ENCODE results near the gene TPCN1.

The TPCN1 gene

DNA sequence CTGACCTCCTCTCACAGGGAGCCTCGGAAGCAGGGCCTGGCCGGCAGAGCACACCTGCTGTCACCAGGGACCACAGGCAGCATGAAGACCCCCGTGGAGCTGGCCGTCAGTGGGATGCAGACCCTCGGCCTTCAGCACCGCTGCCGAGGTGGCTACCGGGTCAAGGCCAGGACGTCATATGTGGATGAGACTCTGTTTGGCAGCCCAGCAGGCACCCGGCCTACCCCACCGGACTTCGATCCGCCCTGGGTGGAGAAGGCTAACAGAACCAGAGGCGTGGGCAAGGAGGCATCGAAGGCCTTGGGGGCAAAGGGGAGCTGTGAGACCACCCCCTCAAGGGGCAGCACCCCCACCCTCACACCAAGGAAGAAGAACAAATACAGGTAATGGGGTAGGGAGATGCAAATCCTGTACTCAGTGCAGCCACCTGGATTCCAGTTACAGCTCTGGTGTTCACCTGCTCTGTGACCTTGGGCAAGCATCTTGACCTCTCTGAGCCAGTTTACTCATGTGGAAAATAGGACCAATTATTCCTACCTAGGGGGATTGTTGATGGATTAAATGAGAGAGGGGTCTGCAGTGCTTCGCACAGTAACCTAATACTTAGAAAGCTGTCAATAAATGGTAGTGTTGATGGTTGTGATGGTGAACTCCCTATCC, 34.5 kb upstream of the TPCN1 start:
- peaks cover 31% of the 10 kb centered on the region for H3K4me1 Mint-ChIP-seq
- no peak for ATAC-seq

DNA sequence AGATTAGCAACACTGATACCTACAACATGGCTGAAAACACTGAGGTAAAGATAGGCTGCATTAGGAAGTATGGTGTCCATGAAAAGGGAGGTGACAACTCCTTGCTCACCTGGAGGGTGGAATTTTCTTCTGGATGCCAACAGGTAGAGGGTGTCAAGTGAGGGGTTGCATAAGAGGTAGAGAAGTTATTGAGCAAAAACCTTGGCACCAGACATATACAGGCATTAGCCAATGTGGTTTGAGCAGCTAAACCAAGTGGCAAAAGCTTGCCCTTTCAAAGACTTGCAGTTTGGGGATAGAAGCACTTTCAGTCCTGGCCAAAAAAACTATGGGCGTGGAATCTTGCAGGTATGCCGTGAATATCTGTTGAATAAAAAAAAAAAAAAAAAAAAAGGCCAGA, 31.9 kb upstream of the TPCN1 start:
- H3K4me1 Mint-ChIP-seq = peaks cover 22% of the 10 kb centered on the region
- no peak overlapping the region for H3K27ac Mint-ChIP-seq
- ATAC-seq (no peak), DNase-seq (no peak)
- no peaks in the 10 kb centered on the region for H3K9me3 Mint-ChIP-seq
- H3K27me3 Mint-ChIP-seq = no peaks in the 10 kb centered on the region
- H3K4me3 Mint-ChIP-seq = no peak overlapping the region

More for the DNA sequence above, 34.5 kb upstream of the TPCN1 start:
- DNase-seq = no peak
- Mint-ChIP-seq H3K4me3 (peak overlapping the region; percentile 94 to 96), H3K27ac (peak overlapping the region; percentile 90 to 99), H3K27me3 (no peaks in the 10 kb centered on the region), H3K9me3 (no peaks in the 10 kb centered on the region)

DNA sequence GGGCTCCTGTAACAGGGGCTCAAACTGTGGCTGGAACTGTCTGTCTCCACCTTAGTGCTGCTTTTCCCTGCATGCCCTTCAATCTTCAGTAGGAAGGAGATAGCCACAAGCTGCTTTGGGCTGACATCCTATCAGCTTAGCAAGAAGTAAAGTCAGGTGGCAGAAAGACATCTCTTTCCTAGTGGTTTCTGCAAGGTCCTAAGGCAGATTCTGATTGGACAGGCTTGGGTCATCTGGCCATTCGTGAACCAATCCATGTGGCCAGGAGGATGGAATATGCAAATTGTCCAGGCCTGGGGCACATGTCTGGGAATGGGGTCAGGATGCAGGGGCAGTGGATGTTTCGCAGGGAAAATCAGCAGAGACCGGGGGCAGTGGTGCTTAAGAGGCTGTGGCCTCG, 30.5 kb upstream of the TPCN1 start:
- H3K4me3 Mint-ChIP-seq = no peak overlapping the region
- ATAC-seq (no peak), DNase-seq (no peak)
- H3K9me3 Mint-ChIP-seq = no peaks in the 10 kb centered on the region
- no peak overlapping the region for H3K27ac Mint-ChIP-seq
- H3K27me3 Mint-ChIP-seq = no peaks in the 10 kb centered on the region
- peaks cover 22% of the 10 kb centered on the region for H3K4me1 Mint-ChIP-seq

DNA sequence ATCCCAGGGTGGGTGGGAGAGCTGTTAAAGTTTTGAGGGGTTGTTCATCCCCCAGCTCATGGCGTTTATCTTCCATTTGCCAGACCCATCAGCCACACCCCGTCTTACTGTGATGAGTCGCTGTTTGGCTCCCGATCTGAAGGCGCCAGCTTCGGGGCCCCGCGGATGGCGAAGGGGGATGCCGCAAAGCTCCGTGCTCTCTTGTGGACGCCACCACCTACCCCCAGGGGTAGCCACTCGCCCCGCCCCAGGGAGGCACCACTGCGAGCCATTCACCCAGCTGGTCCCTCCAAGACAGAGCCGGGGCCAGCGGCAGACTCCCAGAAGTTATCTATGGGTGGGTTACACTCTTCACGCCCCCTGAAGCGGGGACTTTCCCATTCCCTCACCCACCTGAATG, 30.0 kb upstream of the TPCN1 start:
- Mint-ChIP-seq H3K4me3 (no peak overlapping the region), H3K4me1 (peaks cover 20% of the 10 kb centered on the region), H3K27me3 (no peaks in the 10 kb centered on the region), H3K27ac (no peak overlapping the region), H3K9me3 (no peaks in the 10 kb centered on the region)
- no peak for DNase-seq
- no peak for ATAC-seq

DNA sequence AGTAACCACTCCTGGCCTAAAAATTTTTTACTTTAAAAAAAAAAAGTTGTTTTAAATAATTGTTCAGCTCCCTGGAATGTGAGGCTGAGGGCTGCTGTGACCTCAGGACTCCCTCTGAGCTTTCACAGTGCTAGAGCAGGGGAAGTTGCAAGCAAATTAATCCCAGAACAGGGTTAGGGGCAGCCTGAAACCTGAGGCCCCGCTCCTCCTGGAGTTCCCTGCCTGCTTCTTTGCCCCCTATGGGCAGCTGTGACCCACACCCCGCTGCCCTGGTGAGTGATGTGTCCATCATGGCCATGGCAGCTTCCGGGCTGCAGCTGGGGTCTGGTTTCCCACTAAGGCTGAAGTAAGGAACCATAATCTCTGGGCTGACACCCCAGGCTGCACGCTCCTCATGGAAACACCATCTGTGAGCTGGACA, 26.3 kb upstream of the TPCN1 start:
- ATAC-seq (no peak), DNase-seq (no peak)
- Mint-ChIP-seq H3K4me1 (peaks cover 17% of the 10 kb centered on the region), H3K27me3 (no peaks in the 10 kb centered on the region), H3K9me3 (no peaks in the 10 kb centered on the region), H3K4me3 (no peak overlapping the region), H3K27ac (no peak overlapping the region)

DNA sequence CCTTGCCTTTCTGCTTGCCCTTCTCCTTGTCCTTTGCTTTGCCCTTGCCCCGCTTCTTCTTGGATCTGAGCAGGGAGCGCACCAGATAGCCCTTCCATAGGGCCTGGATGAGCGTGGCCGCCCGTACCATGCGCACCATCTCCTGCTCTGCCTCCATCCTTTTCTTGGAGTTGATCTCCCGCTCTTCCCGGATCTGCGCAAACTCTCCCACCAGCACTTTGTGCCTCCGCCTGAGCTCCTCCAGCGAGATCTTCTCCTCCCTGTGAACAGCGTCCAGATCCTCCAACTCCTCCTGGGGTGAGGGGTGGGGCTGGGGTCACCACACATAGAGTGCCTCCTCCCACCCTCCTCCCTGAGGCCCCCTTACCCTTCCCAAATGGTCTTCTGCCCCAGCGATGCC, 25.7 kb upstream of the TPCN1 start:
- Mint-ChIP-seq H3K4me3 (no peak overlapping the region), H3K27ac (peak overlapping the region in 1 of 2 donors; percentile 14), H3K4me1 (peaks cover 17% of the 10 kb centered on the region), H3K27me3 (no peaks in the 10 kb centered on the region), H3K9me3 (no peaks in the 10 kb centered on the region)
- ATAC-seq (no peak), DNase-seq (no peak)

DNA sequence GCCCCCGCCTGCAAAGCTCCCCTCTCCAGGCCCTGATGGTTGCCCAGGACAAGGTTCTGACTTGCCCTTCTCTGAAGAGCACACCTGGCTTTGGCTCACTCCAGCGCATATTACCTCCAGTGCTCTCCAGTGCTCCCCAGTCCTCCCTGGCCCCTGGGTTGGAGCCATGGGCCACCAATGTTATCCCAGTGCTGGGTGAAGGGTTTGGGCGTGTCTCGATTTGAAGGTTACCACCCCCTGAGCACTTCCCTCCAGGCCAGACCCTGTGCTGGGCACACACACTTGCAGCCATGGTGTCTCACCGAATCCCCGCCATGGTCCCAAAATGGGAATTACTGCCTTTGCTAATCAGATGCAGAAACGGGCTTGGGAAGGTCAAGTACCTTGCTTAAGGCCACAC, 24.7 kb upstream of the TPCN1 start:
- DNase-seq (no peak), ATAC-seq (no peak)
- no peak overlapping the region for H3K27ac Mint-ChIP-seq
- no peak overlapping the region for H3K4me3 Mint-ChIP-seq
- no peaks in the 10 kb centered on the region for H3K9me3 Mint-ChIP-seq
- peaks cover 22% of the 10 kb centered on the region for H3K4me1 Mint-ChIP-seq
- H3K27me3 Mint-ChIP-seq = no peaks in the 10 kb centered on the region

DNA sequence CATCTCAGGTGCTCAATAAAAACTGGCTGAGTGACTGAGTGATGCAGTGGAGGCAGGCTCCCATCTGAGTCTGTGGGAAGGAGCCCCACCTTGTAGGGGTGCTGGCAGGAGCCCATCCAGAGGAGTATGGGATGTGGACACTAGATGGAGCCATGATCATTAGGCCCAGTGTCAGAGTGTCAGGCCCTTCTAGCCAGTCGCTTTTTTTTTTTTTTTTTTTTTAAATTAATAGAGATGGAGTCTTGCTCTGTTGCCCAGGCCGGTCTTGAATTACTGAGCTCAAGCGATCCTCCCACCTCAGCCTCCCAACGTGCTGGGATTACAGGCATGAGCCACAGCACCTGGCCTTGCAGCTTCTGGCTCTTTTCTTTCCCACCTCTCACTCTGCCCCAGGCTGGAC, 24.3 kb upstream of the TPCN1 start:
- DNase-seq (peak; percentile 67 to 76), ATAC-seq (peak; percentile 99)
- Mint-ChIP-seq H3K9me3 (no peaks in the 10 kb centered on the region), H3K4me3 (no peak overlapping the region), H3K27me3 (no peaks in the 10 kb centered on the region), H3K4me1 (peaks cover 22% of the 10 kb centered on the region), H3K27ac (no peak overlapping the region)

DNA sequence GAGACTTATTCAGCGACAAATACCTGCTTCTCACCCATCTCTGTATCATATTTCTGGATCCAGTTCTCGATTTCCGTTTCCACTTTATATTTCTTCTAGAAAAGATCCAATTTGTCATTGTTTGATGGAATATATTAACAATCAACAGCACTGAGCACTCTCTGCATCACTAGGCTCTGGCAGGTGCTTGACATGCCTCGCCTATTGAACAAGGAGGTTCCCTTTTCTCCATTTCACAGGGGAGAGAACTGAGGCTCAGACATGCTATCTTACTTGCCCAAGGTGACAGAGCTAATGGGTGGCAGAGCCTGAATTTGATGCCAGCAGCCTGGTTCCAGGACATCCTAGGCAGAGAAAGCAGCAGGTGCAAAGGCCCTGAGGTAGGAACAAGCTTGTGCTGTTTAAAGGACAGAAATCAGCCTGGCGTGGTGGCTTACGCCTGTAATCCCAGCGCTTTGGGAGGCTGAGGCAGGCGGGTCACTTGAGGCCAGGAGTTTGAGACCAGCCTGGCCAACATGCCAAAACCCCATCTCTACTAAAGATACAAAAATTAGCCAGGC, 23.7 kb upstream of the TPCN1 start:
- Mint-ChIP-seq H3K9me3 (no peaks in the 10 kb centered on the region), H3K27ac (no peak overlapping the region), H3K27me3 (no peaks in the 10 kb centered on the region), H3K4me3 (no peak overlapping the region), H3K4me1 (peaks cover 22% of the 10 kb centered on the region)
- ATAC-seq (no peak), DNase-seq (no peak)

DNA sequence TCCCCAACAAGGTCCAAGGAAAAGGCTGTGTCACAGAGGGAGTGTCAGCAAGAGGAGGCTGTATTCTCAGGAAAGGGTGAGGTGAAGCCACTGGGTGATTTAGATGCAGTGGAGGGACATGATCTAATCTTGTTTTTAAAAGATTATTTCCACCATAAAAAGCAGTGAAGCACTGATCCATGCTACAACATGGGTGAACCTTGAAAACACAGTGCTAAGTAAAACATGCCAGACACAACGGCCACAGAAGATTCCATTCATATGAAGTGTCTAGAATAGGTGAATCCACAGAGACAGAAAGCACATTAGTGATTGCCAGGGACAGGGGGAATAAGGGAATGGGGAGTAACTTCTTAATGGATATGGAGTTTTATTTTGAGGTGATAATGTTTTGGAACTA, 23.0 kb upstream of the TPCN1 start:
- no peaks in the 10 kb centered on the region for H3K9me3 Mint-ChIP-seq
- peak overlapping the region in 1 of 2 donors; percentile 34 for H3K27ac Mint-ChIP-seq
- ATAC-seq (no peak), DNase-seq (no peak)
- no peak overlapping the region for H3K4me3 Mint-ChIP-seq
- H3K27me3 Mint-ChIP-seq = no peaks in the 10 kb centered on the region
- H3K4me1 Mint-ChIP-seq = peaks cover 22% of the 10 kb centered on the region

DNA sequence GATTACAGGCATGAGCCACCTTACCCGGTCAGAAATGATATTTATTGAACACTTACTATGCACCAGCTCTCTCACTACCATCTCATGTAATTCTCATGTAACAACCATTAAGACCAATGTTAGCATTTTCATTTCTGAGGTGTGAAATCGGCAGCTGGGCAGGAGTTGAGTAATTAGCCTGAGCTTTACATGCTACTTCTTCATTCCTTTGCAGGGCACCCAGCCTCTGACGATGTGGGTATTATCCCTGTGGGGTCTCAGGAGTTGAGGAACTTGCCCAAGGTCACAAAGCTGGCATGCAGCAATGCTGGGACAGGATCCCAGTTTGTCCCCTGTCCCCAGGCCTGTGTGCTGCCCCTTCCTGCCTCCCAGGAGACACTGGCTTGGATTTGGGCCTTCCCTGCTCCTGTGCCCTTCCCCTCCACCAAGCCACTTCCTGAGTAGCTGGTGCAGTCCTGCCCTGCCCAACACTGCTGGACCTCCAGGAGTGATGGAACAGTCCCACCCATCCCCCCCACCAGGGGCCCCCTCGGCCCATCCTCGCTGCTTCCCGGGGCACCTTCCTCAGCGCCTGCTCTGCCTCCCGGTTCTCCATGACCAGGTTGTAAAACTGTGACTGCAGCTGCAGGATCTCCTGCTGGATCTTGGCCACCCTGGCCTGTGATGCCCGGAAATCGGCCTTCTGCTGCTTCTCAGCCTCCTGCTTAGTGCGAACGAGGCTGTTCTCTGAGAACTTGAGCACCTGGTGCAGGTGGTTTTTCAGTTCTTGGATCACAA, 21.1 kb upstream of the TPCN1 start:
- H3K9me3 Mint-ChIP-seq = no peaks in the 10 kb centered on the region
- DNase-seq (no peak), ATAC-seq (no peak)
- no peak overlapping the region for H3K4me3 Mint-ChIP-seq
- H3K4me1 Mint-ChIP-seq = peaks cover 24% of the 10 kb centered on the region
- no peaks in the 10 kb centered on the region for H3K27me3 Mint-ChIP-seq
- no peak overlapping the region for H3K27ac Mint-ChIP-seq

DNA sequence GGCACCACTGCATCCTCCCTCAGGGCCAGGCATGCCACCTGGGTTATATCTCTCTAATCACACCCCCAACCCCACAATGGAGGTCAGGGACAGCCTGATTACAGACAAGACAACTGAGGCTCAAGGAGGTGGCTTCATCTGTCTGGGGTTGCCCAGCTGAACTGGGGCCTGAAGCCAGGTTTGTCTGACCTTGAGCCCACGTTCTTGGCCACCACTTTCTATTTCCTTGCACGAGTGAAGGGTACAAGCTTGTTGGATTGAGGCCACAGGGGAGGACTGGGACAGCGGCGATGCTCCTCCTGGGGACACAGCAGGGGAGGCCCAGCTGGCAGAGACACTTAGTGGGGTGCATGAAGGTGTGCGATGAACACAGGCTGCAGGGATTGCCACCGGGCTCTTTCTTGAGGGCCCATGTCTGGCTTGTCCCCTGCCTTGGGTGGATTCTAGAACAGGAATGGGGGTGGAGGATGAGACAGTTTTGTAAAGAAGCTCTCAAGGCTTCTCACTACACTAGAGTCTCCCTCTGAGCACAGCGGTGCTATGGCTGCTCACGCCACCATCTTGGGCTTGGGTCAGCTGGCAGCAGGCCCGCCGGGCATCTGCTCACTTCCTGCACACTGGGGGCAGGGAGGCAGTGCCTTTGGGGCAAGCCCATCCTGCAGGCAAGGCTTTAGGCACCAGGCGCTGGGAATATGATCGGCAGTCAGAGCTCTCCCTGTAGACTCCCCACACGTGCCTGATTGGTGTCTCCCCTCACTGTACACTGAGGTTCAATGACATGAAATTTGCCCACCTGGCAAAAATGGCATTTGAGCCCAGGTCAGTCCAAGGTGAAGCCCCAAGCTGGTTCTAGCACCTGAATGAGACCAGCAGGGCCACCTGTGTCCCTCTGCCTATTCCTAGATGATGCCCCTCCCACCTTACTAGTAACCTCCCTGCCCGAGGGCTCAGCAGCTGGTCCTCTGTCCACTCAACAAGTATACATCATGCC, 19.8 kb upstream of the TPCN1 start:
- DNase-seq (no peak), ATAC-seq (no peak)
- H3K4me3 Mint-ChIP-seq = no peak overlapping the region
- peaks cover 28% of the 10 kb centered on the region for H3K4me1 Mint-ChIP-seq
- H3K27ac Mint-ChIP-seq = peak overlapping the region in 1 of 2 donors; percentile 90
- H3K9me3 Mint-ChIP-seq = peaks cover 0 to 5% of the 10 kb centered on the region in 2 donors
- H3K27me3 Mint-ChIP-seq = no peaks in the 10 kb centered on the region

DNA sequence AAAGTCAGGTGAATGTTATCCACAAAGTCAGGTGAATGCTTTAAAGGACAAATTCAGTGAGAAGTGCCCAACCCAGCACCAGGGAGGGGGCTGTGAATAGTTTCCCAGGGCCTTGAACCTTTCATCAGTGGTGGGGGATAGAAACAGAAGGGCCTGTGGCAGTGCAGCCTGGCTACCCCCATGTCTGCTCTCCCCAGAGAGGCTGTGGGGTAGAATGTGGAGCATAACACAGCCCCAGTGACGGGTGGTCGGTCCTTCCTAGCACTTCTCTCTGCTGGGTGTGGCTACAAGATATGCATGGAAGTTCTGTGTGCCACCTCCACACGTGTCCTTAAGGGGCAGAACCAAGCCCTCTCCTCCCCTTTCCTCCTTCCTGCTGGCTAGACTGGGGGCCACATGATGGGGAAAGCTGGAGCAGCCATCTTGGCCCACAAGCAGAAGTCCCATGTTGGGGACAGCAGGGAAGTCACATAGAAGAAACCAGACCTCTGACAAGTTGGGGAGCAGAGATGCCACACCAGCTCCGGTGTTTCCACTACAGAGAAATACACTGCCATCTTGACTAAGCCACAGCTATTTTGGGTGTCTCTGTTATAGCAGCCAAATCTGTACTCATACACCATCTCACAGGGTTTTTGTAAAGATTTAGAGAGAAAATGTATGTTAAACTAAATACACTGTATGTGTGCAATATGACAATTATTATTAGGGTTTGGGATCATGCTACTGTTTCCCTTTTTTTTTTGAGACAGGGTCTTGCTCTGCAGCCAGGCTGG, 18.8 kb upstream of the TPCN1 start:
- Mint-ChIP-seq H3K9me3 (peaks cover 0 to 7% of the 10 kb centered on the region in 2 donors), H3K27me3 (no peaks in the 10 kb centered on the region), H3K27ac (no peak overlapping the region), H3K4me3 (no peak overlapping the region), H3K4me1 (peaks cover 33% of the 10 kb centered on the region)
- no peak for DNase-seq
- no peak for ATAC-seq

DNA sequence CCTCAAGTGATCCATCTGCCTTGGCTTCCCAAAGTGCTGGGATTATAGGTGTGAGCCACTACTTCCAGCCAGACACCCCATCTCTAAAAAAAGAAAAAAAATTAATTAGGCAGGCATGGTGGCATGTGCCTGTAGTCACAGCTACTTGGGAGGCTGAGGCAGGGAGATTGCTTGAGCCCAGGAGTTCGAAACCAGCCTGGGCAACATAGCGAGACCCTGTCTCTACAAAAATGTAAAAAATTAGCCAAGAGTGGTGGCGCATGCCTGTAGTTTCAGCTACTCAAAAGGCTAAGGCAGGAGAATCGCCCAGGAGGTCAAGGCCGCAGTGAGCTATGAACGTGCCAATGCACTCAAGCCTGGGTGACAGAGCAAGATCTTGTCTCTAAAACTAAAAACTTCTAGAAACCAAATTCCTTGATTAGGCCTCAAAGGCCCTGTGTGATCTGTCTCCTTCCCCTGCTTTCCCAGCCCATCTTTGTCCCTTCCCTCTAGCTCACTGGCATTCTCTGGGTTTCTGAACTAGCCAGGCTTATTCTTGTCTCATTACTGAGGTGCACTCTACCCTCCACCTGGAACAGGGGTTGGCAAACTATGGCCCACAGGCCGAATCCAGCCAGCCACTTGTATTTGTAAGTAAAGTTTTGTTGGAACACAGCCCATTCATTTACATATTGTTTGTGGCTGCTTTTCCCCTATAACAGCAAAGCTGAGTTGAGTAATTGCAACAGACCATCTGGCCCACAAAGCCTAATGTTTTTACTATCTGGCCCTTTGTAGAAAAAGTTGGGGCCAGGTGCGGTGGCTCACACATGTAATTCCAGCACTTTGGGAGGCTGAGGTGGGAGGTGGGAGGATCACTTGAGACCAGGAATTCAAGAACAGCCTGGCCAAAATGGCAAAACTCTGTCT, 17.2 kb upstream of the TPCN1 start:
- H3K4me1 Mint-ChIP-seq = peaks cover 43% of the 10 kb centered on the region
- peak overlapping the region in 1 of 2 donors; percentile 88 for H3K27ac Mint-ChIP-seq
- no peak for ATAC-seq
- H3K27me3 Mint-ChIP-seq = no peaks in the 10 kb centered on the region
- DNase-seq = peak in 1 of 2 donors; percentile 28
- no peak overlapping the region for H3K4me3 Mint-ChIP-seq
- H3K9me3 Mint-ChIP-seq = peaks cover 0 to 7% of the 10 kb centered on the region in 2 donors
